Measurements from ENCODE around the gene ABHD16B. TPM values are rescaled to one million over a fixed set of nuclear protein-coding genes. Genes with fewer than 3 reads are reported as not detected.

ABHD16B gene
- total and polyA plus RNA-seq, 2 of the 13 experiments (the other 11 are each of a cell fraction or from before 2014, with no cell fraction given), result not detected

GRCh38 chr20:63835021-63835858 is 26.1 kb upstream of the ABHD16B start:
- Histone ChIP-seq H4K20me1 (ENCODE audit: insufficient read depth, low read length) (no peaks in the 10 kb centered on the region), H3K9ac (ENCODE audit: insufficient read depth, low read depth, low read length) (no peak overlapping the region), H3K36me3 (replicated peaks in 1 of 2; ENCODE audit: control insufficient read depth in 1 of 2, insufficient read depth in 2 of 2, low read length in 2 of 2) (no peaks in the 10 kb centered on the region), H2AFZ (ENCODE audit: low read length) (no peak overlapping the region), H3K9me3 (ENCODE audit: low read length) (no peaks in the 10 kb centered on the region), H3K4me1 (ENCODE audit: insufficient read depth, low read length) (peaks cover 60% of the 10 kb centered on the region), H3K27me3 (ENCODE audit: control insufficient read depth in 1 of 2, insufficient read depth in 2 of 2, low read length in 2 of 2) (peaks cover 20 to 49% of the 10 kb centered on the region in 2 experiments), H3K79me2 (ENCODE audit: insufficient read depth, low read length) (no peaks in the 10 kb centered on the region), H3K4me2 (ENCODE audit: low read depth, low read length) (peak overlapping the region; percentile 52), H3K4me3 (replicated peaks in 1 of 3; ENCODE audit: insufficient read depth in 1 of 3, low read depth in 2 of 3, low read length in 3 of 3) (peak overlapping the region in 1 of 3 experiments; percentile 41; a peak in 1 of 6 replicates), H3K27ac (ENCODE audit: extremely low read length, insufficient read depth, low read length) (no peak overlapping the region)
- DNase-seq (ENCODE audit: low spot score) (peak; percentile 96), ATAC-seq (peak; percentile 81), FAIRE-seq (peak; percentile 93)
- intact Hi-C loops (cut with micrococcal nuclease; ENCODE audit: unreplicated experiment), result loop anchor here (1.0 kb wide), 1 partner anchor 12 kb away; no protein-coding TSS in a partner anchor
- ChIA-PET POLR2A (interaction anchor here (0.6 to 1.0 kb wide), 4 partner anchors 18 to 30 kb away, joined by 3 to 6 read pairs (median 4); partner anchors contain the start of gene TPD52L2), CTCF (ENCODE audit: low intra/inter-chr PET ratio, low total read pairs) (interaction anchor here (0.6 kb wide), 1 partner anchor 16 kb away, joined by 3 read pairs; no protein-coding TSS in a partner anchor)
- no TSS peak for BruUV-seq (replicated peaks)
- in situ Hi-C loops (cut with HindIII; ENCODE audit: extremely low pct_ligation_motif_present, low pct_unique_long_range_greater_than_20kb), result no loop called here
- 53% methylated on average over 10 of the region's 21 CpGs for WGBS (ENCODE audit: low lambda C conversion rate)
- TF ChIP-seq IKZF1 (IDR thresholded peaks at IDR 0.05) (no peak), FOSL2 (CRISPR knock-in tag; IDR thresholded peaks at IDR 0.05) (no peak), NRL (CRISPR knock-in tag; IDR thresholded peaks at IDR 0.05; ENCODE audit: borderline replicate concordance) (peak; percentile 34; the same call in 1 of the 2 replicates), EED (CRISPR knock-in tag; IDR thresholded peaks at IDR 0.05) (peak; percentile 71; the same call in 1 of the 2 replicates), ZNF776 (CRISPR knock-in tag; IDR thresholded peaks at IDR 0.05) (no peak), ZNF891 (CRISPR knock-in tag; IDR thresholded peaks at IDR 0.05) (peak; percentile 66; the same call in 1 of the 2 replicates), ELF1 (CRISPR knock-in tag; IDR thresholded peaks at IDR 0.05) (peak; percentile 23; the same call in 1 of the 2 replicates), ZFY (CRISPR knock-in tag; IDR thresholded peaks at IDR 0.05) (peak; percentile 25; the same call in 1 of the 2 replicates), ZNF687 (CRISPR knock-in tag; IDR thresholded peaks at IDR 0.05) (peak; percentile 43), TP53 (CRISPR knock-in tag; conservative IDR thresholded peaks at IDR 0.05) (no peak)
- TF ChIP-seq, protein P1, sequence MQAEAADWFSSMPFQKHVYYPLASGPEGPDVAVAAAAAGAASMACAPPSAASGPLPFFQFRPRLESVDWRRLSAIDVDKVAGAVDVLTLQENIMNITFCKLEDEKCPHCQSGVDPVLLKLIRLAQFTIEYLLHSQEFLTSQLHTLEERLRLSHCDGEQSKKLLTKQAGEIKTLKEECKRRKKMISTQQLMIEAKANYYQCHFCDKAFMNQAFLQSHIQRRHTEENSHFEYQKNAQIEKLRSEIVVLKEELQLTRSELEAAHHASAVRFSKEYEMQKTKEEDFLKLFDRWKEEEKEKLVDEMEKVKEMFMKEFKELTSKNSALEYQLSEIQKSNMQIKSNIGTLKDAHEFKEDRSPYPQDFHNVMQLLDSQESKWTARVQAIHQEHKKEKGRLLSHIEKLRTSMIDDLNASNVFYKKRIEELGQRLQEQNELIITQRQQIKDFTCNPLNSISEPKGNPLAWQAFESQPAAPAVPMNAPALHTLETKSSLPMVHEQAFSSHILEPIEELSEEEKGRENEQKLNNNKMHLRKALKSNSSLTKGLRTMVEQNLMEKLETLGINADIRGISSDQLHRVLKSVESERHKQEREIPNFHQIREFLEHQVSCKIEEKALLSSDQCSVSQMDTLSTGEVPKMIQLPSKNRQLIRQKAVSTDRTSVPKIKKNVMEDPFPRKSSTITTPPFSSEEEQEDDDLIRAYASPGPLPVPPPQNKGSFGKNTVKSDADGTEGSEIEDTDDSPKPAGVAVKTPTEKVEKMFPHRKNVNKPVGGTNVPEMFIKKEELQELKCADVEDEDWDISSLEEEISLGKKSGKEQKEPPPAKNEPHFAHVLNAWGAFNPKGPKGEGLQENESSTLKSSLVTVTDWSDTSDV (CRISPR knock-in tag; IDR thresholded peaks at IDR 0.05), result peak; percentile 90; the same call in 1 of the 2 replicates
- TF ChIP-seq, protein P2, sequence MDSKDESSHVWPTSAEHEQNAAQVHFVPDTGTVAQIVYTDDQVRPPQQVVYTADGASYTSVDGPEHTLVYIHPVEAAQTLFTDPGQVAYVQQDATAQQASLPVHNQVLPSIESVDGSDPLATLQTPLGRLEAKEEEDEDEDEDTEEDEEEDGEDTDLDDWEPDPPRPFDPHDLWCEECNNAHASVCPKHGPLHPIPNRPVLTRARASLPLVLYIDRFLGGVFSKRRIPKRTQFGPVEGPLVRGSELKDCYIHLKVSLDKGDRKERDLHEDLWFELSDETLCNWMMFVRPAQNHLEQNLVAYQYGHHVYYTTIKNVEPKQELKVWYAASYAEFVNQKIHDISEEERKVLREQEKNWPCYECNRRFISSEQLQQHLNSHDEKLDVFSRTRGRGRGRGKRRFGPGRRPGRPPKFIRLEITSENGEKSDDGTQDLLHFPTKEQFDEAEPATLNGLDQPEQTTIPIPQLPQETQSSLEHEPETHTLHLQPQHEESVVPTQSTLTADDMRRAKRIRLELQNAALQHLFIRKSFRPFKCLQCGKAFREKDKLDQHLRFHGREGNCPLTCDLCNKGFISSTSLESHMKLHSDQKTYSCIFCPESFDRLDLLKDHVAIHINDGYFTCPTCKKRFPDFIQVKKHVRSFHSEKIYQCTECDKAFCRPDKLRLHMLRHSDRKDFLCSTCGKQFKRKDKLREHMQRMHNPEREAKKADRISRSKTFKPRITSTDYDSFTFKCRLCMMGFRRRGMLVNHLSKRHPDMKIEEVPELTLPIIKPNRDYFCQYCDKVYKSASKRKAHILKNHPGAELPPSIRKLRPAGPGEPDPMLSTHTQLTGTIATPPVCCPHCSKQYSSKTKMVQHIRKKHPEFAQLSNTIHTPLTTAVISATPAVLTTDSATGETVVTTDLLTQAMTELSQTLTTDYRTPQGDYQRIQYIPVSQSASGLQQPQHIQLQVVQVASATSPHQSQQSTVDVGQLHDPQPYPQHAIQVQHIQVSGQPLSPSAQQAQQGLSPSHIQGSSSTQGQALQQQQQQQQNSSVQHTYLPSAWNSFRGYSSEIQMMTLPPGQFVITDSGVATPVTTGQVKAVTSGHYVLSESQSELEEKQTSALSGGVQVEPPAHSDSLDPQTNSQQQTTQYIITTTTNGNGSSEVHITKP (CRISPR knock-in tag; IDR thresholded peaks at IDR 0.05; ENCODE audit: low read depth), result 0 out of 2 replicates have a peak, but pooled peaks have one; percentile 46

Measured in HepG2 (cell line).